ENCODE measurements around the gene NUMBL. TPM values are rescaled to one million over a fixed set of nuclear protein-coding genes. Genes with fewer than 3 reads are reported as not detected.

The NUMBL gene
- total RNA-seq, 1 experiment from 2014 or later = 41.7 TPM

DNA sequence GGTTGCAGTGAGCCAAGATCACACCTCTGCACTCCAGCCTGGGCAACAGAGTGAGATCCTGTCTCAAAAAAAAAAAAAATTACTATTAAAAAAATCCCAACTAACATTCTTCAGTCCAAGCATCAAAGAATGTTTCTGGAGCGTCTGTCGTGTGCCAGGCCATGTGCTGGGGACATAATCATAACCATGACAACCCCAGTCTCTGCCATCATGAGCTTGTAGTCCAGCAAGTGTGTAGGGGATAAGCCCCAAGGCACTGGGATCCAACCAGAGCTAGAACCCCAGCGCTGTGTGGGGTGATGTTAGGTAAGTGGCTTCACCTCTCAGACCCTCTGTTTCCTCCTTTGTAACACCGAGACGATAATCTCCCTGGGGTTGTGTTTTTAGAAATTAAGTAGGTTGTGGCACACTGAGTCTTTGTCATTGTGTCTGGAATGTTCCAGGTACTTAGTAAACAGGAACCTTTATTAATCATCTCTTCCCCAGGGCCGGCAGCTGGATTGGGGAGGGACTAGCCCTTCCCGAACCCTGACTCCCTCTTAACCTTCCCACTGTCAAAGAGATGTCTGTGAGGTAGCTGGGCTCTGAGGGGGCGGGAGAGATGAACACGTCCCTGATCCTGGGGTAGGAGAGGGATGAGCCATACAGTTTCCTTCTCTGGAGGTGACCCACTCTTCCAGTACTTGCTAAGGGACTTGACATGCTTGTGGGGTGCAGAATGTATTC is 31.6 kb upstream of the NUMBL start:
- RAD21 ChIA-PET (ENCODE audit: low non-redundant PET in 1 of 2, low total read pairs in 2 of 2, uncharacterized antibody in 2 of 2, unreplicated experiment in 2 of 2) = no interaction called here
- ATAC-seq (no peak), DNase-seq (ENCODE audit: low read depth, low spot score) (no peak)
- Histone ChIP-seq H3K4me2 (ENCODE audit: low read length) (no peak overlapping the region), H3K4me1 (ENCODE audit: control insufficient read depth in 1 of 2, insufficient read depth in 2 of 2, low read length in 2 of 2) (peaks cover 9 to 41% of the 10 kb centered on the region in 2 experiments), H3K9me2 (ENCODE audit: insufficient read depth) (no peaks in the 10 kb centered on the region), H3K9ac (ENCODE audit: low read length) (no peak overlapping the region), H2AFZ (ENCODE audit: low read depth, low read length, poor library complexity, severe bottlenecking) (no peak overlapping the region), H3K9me3 (ENCODE audit: control insufficient read depth in 1 of 2, insufficient read depth in 1 of 2, low read depth in 1 of 2, low read length in 2 of 2) (no peaks in the 10 kb centered on the region), H3K27ac (ENCODE audit: low read depth, low read length) (no peak overlapping the region), H3K36me3 (ENCODE audit: control insufficient read depth in 1 of 2, insufficient read depth in 2 of 2, low read length in 2 of 2) (peaks cover 5 to 33% of the 10 kb centered on the region in 2 experiments), H3K4me3 (replicated peaks in 1 of 2; ENCODE audit: low read depth in 1 of 2, low read length in 2 of 2) (no peak overlapping the region), H4K20me1 (ENCODE audit: insufficient read depth) (no peaks in the 10 kb centered on the region), H3K79me2 (ENCODE audit: insufficient read depth, low read length) (peaks cover 72% of the 10 kb centered on the region), H3K27me3 (ENCODE audit: insufficient read depth, low read length) (no peaks in the 10 kb centered on the region)
- BruUV-seq (replicated peaks) = no TSS peak
- intact Hi-C loops (cut with micrococcal nuclease) = no loop called here
- POLR2A ChIA-PET = interaction anchor here (1.2 kb wide), 1 partner anchor 28 kb away, joined by 4 read pairs; the partner anchor contains the start of genes ACTMAP and SNRPA
- CTCF ChIA-PET = no interaction called here
- TF ChIP-seq CTCF (IDR thresholded peaks at IDR 0.05 in 2 of 3, conservative IDR thresholded peaks at IDR 0.05 in 1 of 3; ENCODE audit: borderline replicate concordance in 1 of 3, insufficient read depth in 1 of 3, low read depth in 2 of 3, low read length in 2 of 3) (no peak), TCF7L2 (IDR thresholded peaks at IDR 0.05; ENCODE audit: borderline replicate concordance, extremely low read depth, insufficient read depth, insufficient read length) (no peak), ATF3 (IDR thresholded peaks at IDR 0.05) (no peak), FOSL1 (IDR thresholded peaks at IDR 0.05; ENCODE audit: low read depth) (no peak), POLR2AphosphoS5 (IDR thresholded peaks at IDR 0.05; ENCODE audit: low read depth, low read length) (no peak), YY1 (IDR thresholded peaks at IDR 0.05; ENCODE audit: extremely low read depth, insufficient replicate concordance, low read depth, low read length) (no peak), RAD21 (IDR thresholded peaks at IDR 0.05; ENCODE audit: low read depth) (no peak)
- TF ChIP-seq, protein P1, sequence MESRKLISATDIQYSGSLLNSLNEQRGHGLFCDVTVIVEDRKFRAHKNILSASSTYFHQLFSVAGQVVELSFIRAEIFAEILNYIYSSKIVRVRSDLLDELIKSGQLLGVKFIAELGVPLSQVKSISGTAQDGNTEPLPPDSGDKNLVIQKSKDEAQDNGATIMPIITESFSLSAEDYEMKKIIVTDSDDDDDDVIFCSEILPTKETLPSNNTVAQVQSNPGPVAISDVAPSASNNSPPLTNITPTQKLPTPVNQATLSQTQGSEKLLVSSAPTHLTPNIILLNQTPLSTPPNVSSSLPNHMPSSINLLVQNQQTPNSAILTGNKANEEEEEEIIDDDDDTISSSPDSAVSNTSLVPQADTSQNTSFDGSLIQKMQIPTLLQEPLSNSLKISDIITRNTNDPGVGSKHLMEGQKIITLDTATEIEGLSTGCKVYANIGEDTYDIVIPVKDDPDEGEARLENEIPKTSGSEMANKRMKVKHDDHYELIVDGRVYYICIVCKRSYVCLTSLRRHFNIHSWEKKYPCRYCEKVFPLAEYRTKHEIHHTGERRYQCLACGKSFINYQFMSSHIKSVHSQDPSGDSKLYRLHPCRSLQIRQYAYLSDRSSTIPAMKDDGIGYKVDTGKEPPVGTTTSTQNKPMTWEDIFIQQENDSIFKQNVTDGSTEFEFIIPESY (IDR thresholded peaks at IDR 0.05; ENCODE audit: extremely low read depth, insufficient replicate concordance, low read length) = no peak

Measured in HCT116 (cell line).